ENCODE data around the gene ZNF20. TPM values are rescaled to one million over a fixed set of nuclear protein-coding genes. Genes with fewer than 3 reads are reported as not detected.
A peak's percentile ranks its signal among the peaks of the same experiment; 100 is the strongest.

The ZNF20 gene
- total and polyA plus RNA-seq, 4 donors: 4.4 to 10.7 (median 7.6) TPM

GRCh38 chr19:12156223-12157058, 16.3 kb upstream of the ZNF20 start, which contains the start of gene ZNF625:
TSS of gene ZNF625 (minus strand) at chr19:12156734. CDS start at chr19:12156558, 176 bp downstream.
- peak in 5 of 6 donors; percentile 84 to 98 (median 90) for DNase-seq (ENCODE audit: low read depth in 4 of 6, low spot score in 6 of 6)
- H3K27me3 ChIP-seq (ENCODE audit: control insufficient read depth, insufficient read depth, low read length): no peaks in the 10 kb centered on the region
- H3K36me3 ChIP-seq (ENCODE audit: control insufficient read depth, insufficient read depth, low read length): peaks cover 10% of the 10 kb centered on the region
- H3K4me3 ChIP-seq (ENCODE audit: low read depth, low read length): peak within 1 kb of the TSS; percentile 90
- 0% methylated on average over 57 of the region's 58 CpGs for WGBS (ENCODE audit: insufficient coverage)
- H3K9me3 ChIP-seq (ENCODE audit: control insufficient read depth, insufficient read depth, low read length): no peaks in the 10 kb centered on the region
- H3K4me1 ChIP-seq (ENCODE audit: control insufficient read depth, insufficient read depth, low read length): peaks cover 13% of the 10 kb centered on the region
- H3K27ac ChIP-seq (ENCODE audit: low read depth, low read length): peak within 1 kb of the TSS; percentile 95

GRCh38 chr19:12155324-12155860, 15.2 kb upstream of the ZNF20 start:
- DNase-seq (ENCODE audit: low read depth in 4 of 6, low spot score in 6 of 6): peak in 2 of 6 donors; percentile 21 to 22
- WGBS (ENCODE audit: insufficient coverage): 6% methylated on average over 10 of the region's 11 CpGs
- peak overlapping the region; percentile 90 for H3K4me3 ChIP-seq (ENCODE audit: low read depth, low read length)
- no peaks in the 10 kb centered on the region for H3K9me3 ChIP-seq (ENCODE audit: control insufficient read depth, insufficient read depth, low read length)
- H3K36me3 ChIP-seq (ENCODE audit: control insufficient read depth, insufficient read depth, low read length): peaks cover 18% of the 10 kb centered on the region
- peaks cover 13% of the 10 kb centered on the region for H3K4me1 ChIP-seq (ENCODE audit: control insufficient read depth, insufficient read depth, low read length)
- no peaks in the 10 kb centered on the region for H3K27me3 ChIP-seq (ENCODE audit: control insufficient read depth, insufficient read depth, low read length)
- H3K27ac ChIP-seq (ENCODE audit: low read depth, low read length): peak overlapping the region; percentile 95

GRCh38 chr19:12145348-12145747, 5.2 kb upstream of the ZNF20 start:
- H3K36me3 ChIP-seq (ENCODE audit: control insufficient read depth, insufficient read depth, low read length): peaks cover 41% of the 10 kb centered on the region
- no peak for DNase-seq (ENCODE audit: low read depth in 4 of 6, low spot score in 6 of 6)

GRCh38 chr19:12141405-12141736, 1.2 kb upstream of the ZNF20 start:
- 47% methylated on average over 4 of the region's 10 CpGs for WGBS (ENCODE audit: insufficient coverage)
- no peak overlapping the region for H3K27ac ChIP-seq (ENCODE audit: low read depth, low read length)
- H3K4me1 ChIP-seq (ENCODE audit: control insufficient read depth, insufficient read depth, low read length): peaks cover 21% of the 10 kb centered on the region
- no peaks in the 10 kb centered on the region for H3K27me3 ChIP-seq (ENCODE audit: control insufficient read depth, insufficient read depth, low read length)
- no peaks in the 10 kb centered on the region for H3K9me3 ChIP-seq (ENCODE audit: control insufficient read depth, insufficient read depth, low read length)
- H3K4me3 ChIP-seq (ENCODE audit: low read depth, low read length): no peak overlapping the region
- peaks cover 41% of the 10 kb centered on the region for H3K36me3 ChIP-seq (ENCODE audit: control insufficient read depth, insufficient read depth, low read length)
- no peak for DNase-seq (ENCODE audit: low read depth in 4 of 6, low spot score in 6 of 6)

More at GRCh38 chr19:12145348-12145747, 5.2 kb upstream of the ZNF20 start:
- peaks cover 10% of the 10 kb centered on the region for H3K4me1 ChIP-seq (ENCODE audit: control insufficient read depth, insufficient read depth, low read length)
- no peak overlapping the region for H3K4me3 ChIP-seq (ENCODE audit: low read depth, low read length)
- H3K27ac ChIP-seq (ENCODE audit: low read depth, low read length): no peak overlapping the region
- 84% methylated on average over 4 of the region's 8 CpGs for WGBS (ENCODE audit: insufficient coverage)
- H3K9me3 ChIP-seq (ENCODE audit: control insufficient read depth, insufficient read depth, low read length): no peaks in the 10 kb centered on the region
- no peaks in the 10 kb centered on the region for H3K27me3 ChIP-seq (ENCODE audit: control insufficient read depth, insufficient read depth, low read length)

GRCh38 chr19:12140545-12141404, 625 bp upstream of the ZNF20 start:
- Histone ChIP-seq H3K4me3 (ENCODE audit: low read depth, low read length) (peak overlapping the region; percentile 91), H3K4me1 (ENCODE audit: control insufficient read depth, insufficient read depth, low read length) (peaks cover 21% of the 10 kb centered on the region), H3K27ac (ENCODE audit: low read depth, low read length) (peak overlapping the region; percentile 97), H3K27me3 (ENCODE audit: control insufficient read depth, insufficient read depth, low read length) (no peaks in the 10 kb centered on the region), H3K36me3 (ENCODE audit: control insufficient read depth, insufficient read depth, low read length) (peaks cover 41% of the 10 kb centered on the region), H3K9me3 (ENCODE audit: control insufficient read depth, insufficient read depth, low read length) (no peaks in the 10 kb centered on the region)
- DNase-seq (ENCODE audit: low read depth in 4 of 6, low spot score in 6 of 6): peak in 5 of 6 donors; percentile 73 to 95 (median 81)
- WGBS (ENCODE audit: insufficient coverage): 18% methylated on average over 15 of the region's 17 CpGs

GRCh38 chr19:12139269-12139668, 881 bp downstream of the ZNF20 start:
- peak overlapping the region; percentile 91 for H3K4me3 ChIP-seq (ENCODE audit: low read depth, low read length)
- no peaks in the 10 kb centered on the region for H3K27me3 ChIP-seq (ENCODE audit: control insufficient read depth, insufficient read depth, low read length)
- peak overlapping the region; percentile 97 for H3K27ac ChIP-seq (ENCODE audit: low read depth, low read length)
- H3K36me3 ChIP-seq (ENCODE audit: control insufficient read depth, insufficient read depth, low read length): peaks cover 44% of the 10 kb centered on the region
- peak in 2 of 6 donors; percentile 2 to 11 for DNase-seq (ENCODE audit: low read depth in 4 of 6, low spot score in 6 of 6)
- H3K9me3 ChIP-seq (ENCODE audit: control insufficient read depth, insufficient read depth, low read length): no peaks in the 10 kb centered on the region
- H3K4me1 ChIP-seq (ENCODE audit: control insufficient read depth, insufficient read depth, low read length): peaks cover 21% of the 10 kb centered on the region
- WGBS (ENCODE audit: insufficient coverage): 11% methylated on average over 11 of the region's 13 CpGs

- DNase-seq (ENCODE audit: low read depth in 4 of 6, low spot score in 6 of 6): no peak
- Histone ChIP-seq H3K36me3 (ENCODE audit: control insufficient read depth, insufficient read depth, low read length) (peaks cover 50% of the 10 kb centered on the region), H3K27me3 (ENCODE audit: control insufficient read depth, insufficient read depth, low read length) (no peaks in the 10 kb centered on the region), H3K4me3 (ENCODE audit: low read depth, low read length) (no peak overlapping the region), H3K27ac (ENCODE audit: low read depth, low read length) (no peak overlapping the region), H3K9me3 (ENCODE audit: control insufficient read depth, insufficient read depth, low read length) (peaks cover 5% of the 10 kb centered on the region), H3K4me1 (ENCODE audit: control insufficient read depth, insufficient read depth, low read length) (peaks cover 21% of the 10 kb centered on the region)
- WGBS (ENCODE audit: insufficient coverage): 84% methylated on average over 7 of the region's 7 CpGs
These were observed 2.8 kb downstream of the ZNF20 start for GRCh38 chr19:12137221-12137940.

DNA sequence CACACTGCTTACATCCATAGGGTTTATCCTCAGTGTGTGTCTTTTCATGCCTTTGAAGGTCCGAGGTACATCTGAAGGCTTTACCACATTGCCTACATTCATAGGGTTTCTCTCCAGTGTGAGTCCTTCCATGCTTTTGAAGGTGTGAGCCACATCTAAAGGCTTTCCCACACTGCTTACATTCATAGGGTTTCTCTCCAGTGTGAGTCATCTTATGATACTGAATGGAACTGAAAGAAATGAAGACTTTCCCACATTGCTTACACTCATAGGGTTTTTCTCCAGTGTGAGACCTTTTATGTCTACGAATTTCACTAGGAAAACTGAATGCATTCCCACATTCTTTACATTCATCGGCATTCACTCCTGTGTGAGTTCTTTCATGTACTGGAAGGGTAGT, 7.1 kb downstream of the ZNF20 start:
- peaks cover 5% of the 10 kb centered on the region for H3K9me3 ChIP-seq (ENCODE audit: control insufficient read depth, insufficient read depth, low read length)
- peaks cover under 1% of the 10 kb centered on the region for H3K4me1 ChIP-seq (ENCODE audit: control insufficient read depth, insufficient read depth, low read length)
- no peak overlapping the region for H3K4me3 ChIP-seq (ENCODE audit: low read depth, low read length)
- no peaks in the 10 kb centered on the region for H3K27me3 ChIP-seq (ENCODE audit: control insufficient read depth, insufficient read depth, low read length)
- H3K36me3 ChIP-seq (ENCODE audit: control insufficient read depth, insufficient read depth, low read length): peaks cover 43% of the 10 kb centered on the region
- 80% methylated on average over 1 of the region's 3 CpGs for WGBS (ENCODE audit: insufficient coverage)
- no peak for DNase-seq (ENCODE audit: low read depth in 4 of 6, low spot score in 6 of 6)
- no peak overlapping the region for H3K27ac ChIP-seq (ENCODE audit: low read depth, low read length)

- DNase-seq (ENCODE audit: low read depth in 4 of 6, low spot score in 6 of 6): no peak
- H3K4me3 ChIP-seq (ENCODE audit: low read depth, low read length): no peak overlapping the region
- no peaks in the 10 kb centered on the region for H3K9me3 ChIP-seq (ENCODE audit: control insufficient read depth, insufficient read depth, low read length)
- no peak overlapping the region for H3K27ac ChIP-seq (ENCODE audit: low read depth, low read length)
- no peaks in the 10 kb centered on the region for H3K27me3 ChIP-seq (ENCODE audit: control insufficient read depth, insufficient read depth, low read length)
- no peaks in the 10 kb centered on the region for H3K36me3 ChIP-seq (ENCODE audit: control insufficient read depth, insufficient read depth, low read length)
- no CpG with 5 or more reads among the region's 2 CpGs for WGBS (ENCODE audit: insufficient coverage)
- no peaks in the 10 kb centered on the region for H3K4me1 ChIP-seq (ENCODE audit: control insufficient read depth, insufficient read depth, low read length)
These were observed 13.4 kb downstream of the ZNF20 start for GRCh38 chr19:12126707-12127106.

Measured in spinal cord (tissue), 10 donors.